ENCODE results near the gene PPP1R1A.

Gene PPP1R1A

GRCh38 chr12:54555670-54556257 lies 32.7 kb downstream of the PPP1R1A start:
- Histone ChIP-seq H3K9me3 (ENCODE audit: insufficient read depth, low read length) (no peaks in the 10 kb centered on the region), H3K79me2 (ENCODE audit: low read length) (no peaks in the 10 kb centered on the region), H3K27me3 (ENCODE audit: low read depth, low read length) (no peaks in the 10 kb centered on the region), H4K20me1 (ENCODE audit: insufficient read depth, low read length) (no peaks in the 10 kb centered on the region), H3K4me3 (ENCODE audit: low read length) (no peak overlapping the region), H3K27ac (ENCODE audit: low read length) (no peak overlapping the region), H3K4me1 (ENCODE audit: low read length) (peaks cover 11% of the 10 kb centered on the region), H2AFZ (ENCODE audit: low read depth, low read length) (no peak overlapping the region), H3K36me3 (replicated peaks; ENCODE audit: low read depth, low read length) (peaks cover 6% of the 10 kb centered on the region), H3K4me2 (ENCODE audit: low read length) (no peak overlapping the region), H3K9ac (ENCODE audit: low read length) (no peak overlapping the region)
- TF ChIP-seq EZH2phosphoT487 (IDR thresholded peaks at IDR 0.05; ENCODE audit: low read depth) (no peak), CTCF (IDR thresholded peaks at IDR 0.05; ENCODE audit: low read depth, low read length) (no peak)

GRCh38 chr12:54549774-54550451 lies 38.5 kb downstream of the PPP1R1A start:
- H3K36me3 ChIP-seq (replicated peaks; ENCODE audit: low read depth, low read length), result peaks cover 7% of the 10 kb centered on the region
- TF ChIP-seq EZH2phosphoT487 (IDR thresholded peaks at IDR 0.05; ENCODE audit: low read depth), result no peak

GRCh38 chr12:54546511-54546910 lies 41.9 kb downstream of the PPP1R1A start:
- Histone ChIP-seq H4K20me1 (ENCODE audit: insufficient read depth, low read length) (0 out of 2 replicates have a peak, but pooled peaks cover 1% of the 10 kb centered on the region), H3K36me3 (replicated peaks; ENCODE audit: low read depth, low read length) (peaks cover 36% of the 10 kb centered on the region), H3K4me3 (ENCODE audit: low read length) (no peak overlapping the region), H2AFZ (ENCODE audit: low read depth, low read length) (no peak overlapping the region), H3K9ac (ENCODE audit: low read length) (no peak overlapping the region), H3K27me3 (ENCODE audit: low read depth, low read length) (no peaks in the 10 kb centered on the region), H3K27ac (ENCODE audit: low read length) (no peak overlapping the region), H3K4me2 (ENCODE audit: low read length) (no peak overlapping the region), H3K79me2 (ENCODE audit: low read length) (no peaks in the 10 kb centered on the region), H3K9me3 (ENCODE audit: insufficient read depth, low read length) (no peaks in the 10 kb centered on the region), H3K4me1 (ENCODE audit: low read length) (no peaks in the 10 kb centered on the region)
- TF ChIP-seq EZH2phosphoT487 (IDR thresholded peaks at IDR 0.05; ENCODE audit: low read depth) (no peak), CTCF (IDR thresholded peaks at IDR 0.05; ENCODE audit: low read depth, low read length) (no peak)

More at GRCh38 chr12:54549774-54550451, 38.5 kb downstream of the PPP1R1A start:
- H3K4me3 ChIP-seq (ENCODE audit: low read length), result no peak overlapping the region
- no peak overlapping the region for H3K9ac ChIP-seq (ENCODE audit: low read length)
- no peaks in the 10 kb centered on the region for H3K79me2 ChIP-seq (ENCODE audit: low read length)
- no peaks in the 10 kb centered on the region for H3K27me3 ChIP-seq (ENCODE audit: low read depth, low read length)
- no peaks in the 10 kb centered on the region for H3K9me3 ChIP-seq (ENCODE audit: insufficient read depth, low read length)
- no peak overlapping the region for H3K4me2 ChIP-seq (ENCODE audit: low read length)
- no peak overlapping the region for H2AFZ ChIP-seq (ENCODE audit: low read depth, low read length)
- H4K20me1 ChIP-seq (ENCODE audit: insufficient read depth, low read length), result no peaks in the 10 kb centered on the region
- H3K4me1 ChIP-seq (ENCODE audit: low read length), result no peaks in the 10 kb centered on the region
- no peak overlapping the region for H3K27ac ChIP-seq (ENCODE audit: low read length)

GRCh38 chr12:54544743-54545142 lies 43.7 kb downstream of the PPP1R1A start:
- Histone ChIP-seq H3K27ac (ENCODE audit: low read length) (no peak overlapping the region), H3K36me3 (replicated peaks; ENCODE audit: low read depth, low read length) (peaks cover 54% of the 10 kb centered on the region), H4K20me1 (ENCODE audit: insufficient read depth, low read length) (0 out of 2 replicates have a peak, but pooled peaks cover 7% of the 10 kb centered on the region)

More at GRCh38 chr12:54544743-54545142, 43.7 kb downstream of the PPP1R1A start:
- no peak overlapping the region for H3K4me3 ChIP-seq (ENCODE audit: low read length)
- H3K9me3 ChIP-seq (ENCODE audit: insufficient read depth, low read length), result no peaks in the 10 kb centered on the region
- H3K4me2 ChIP-seq (ENCODE audit: low read length), result no peak overlapping the region
- H2AFZ ChIP-seq (ENCODE audit: low read depth, low read length), result no peak overlapping the region
- H3K4me1 ChIP-seq (ENCODE audit: low read length), result no peaks in the 10 kb centered on the region
- no peak overlapping the region for H3K9ac ChIP-seq (ENCODE audit: low read length)
- TF ChIP-seq CTCF (IDR thresholded peaks at IDR 0.05; ENCODE audit: low read depth, low read length) (no peak), EZH2phosphoT487 (IDR thresholded peaks at IDR 0.05; ENCODE audit: low read depth) (no peak)
- no peaks in the 10 kb centered on the region for H3K79me2 ChIP-seq (ENCODE audit: low read length)
- H3K27me3 ChIP-seq (ENCODE audit: low read depth, low read length), result no peaks in the 10 kb centered on the region
